Choroid plexus epithelial cell (primary cell): ENCODE measurements around the gene RBM38.

ENCODE experiments used
- DNase-seq: peaks from one replicate; pipeline ENCODE4 v3.0.0-alpha.2; 2010; ENCODE audit warnings: low read depth
- H3K4me3 ChIP-seq: 2 replicates; pipeline ENCODE4 v1.5.1; 2011; ENCODE audit warnings: low read depth, mild to moderate bottlenecking, control low read depth, low read length, moderate library complexity
- CTCF ChIP-seq: conservative IDR thresholded peaks from 2 replicates; pipeline ENCODE4 v1.5.1; 2011; ENCODE audit warnings: low read depth, mild to moderate bottlenecking, control low read depth, inconsistent platforms, low read length, moderate library complexity

Gene RBM38

GRCh38 chr20:57442158-57442887 is 51.1 kb downstream of the RBM38 start:
- DNase-seq: no peak
- H3K4me3 ChIP-seq: no peak overlapping the region
- TF ChIP-seq CTCF: no peak

DNA sequence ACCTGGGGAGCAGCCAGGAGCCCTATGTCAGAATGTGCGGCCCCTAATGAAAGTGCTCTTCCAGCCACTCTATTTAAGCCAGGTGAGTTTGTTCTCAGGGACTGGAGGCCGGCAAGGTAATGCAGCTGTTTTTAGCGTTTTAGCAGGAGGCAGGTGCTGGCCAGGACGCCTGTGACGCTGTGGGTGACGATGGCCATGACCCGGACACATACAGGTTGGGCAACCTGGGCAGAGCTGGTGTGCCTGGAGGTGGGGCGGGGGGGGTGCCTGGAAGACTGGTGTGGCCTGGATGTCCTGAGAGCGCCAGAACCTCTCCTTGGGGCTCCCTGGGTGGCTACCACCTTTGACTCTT is 51.7 kb downstream of the RBM38 start:
- DNase-seq: no peak
- no peak overlapping the region for H3K4me3 ChIP-seq
- no peak for TF ChIP-seq CTCF

- no peak for DNase-seq
- H3K4me3 ChIP-seq: no peak overlapping the region
- TF ChIP-seq CTCF: no peak
These were observed 52.4 kb downstream of the RBM38 start for GRCh38 chr20:57443349-57444265.

- no peak for DNase-seq
- no peak for TF ChIP-seq CTCF
- no peak overlapping the region for H3K4me3 ChIP-seq
These were observed 53.3 kb downstream of the RBM38 start for GRCh38 chr20:57444394-57445048.

DNA sequence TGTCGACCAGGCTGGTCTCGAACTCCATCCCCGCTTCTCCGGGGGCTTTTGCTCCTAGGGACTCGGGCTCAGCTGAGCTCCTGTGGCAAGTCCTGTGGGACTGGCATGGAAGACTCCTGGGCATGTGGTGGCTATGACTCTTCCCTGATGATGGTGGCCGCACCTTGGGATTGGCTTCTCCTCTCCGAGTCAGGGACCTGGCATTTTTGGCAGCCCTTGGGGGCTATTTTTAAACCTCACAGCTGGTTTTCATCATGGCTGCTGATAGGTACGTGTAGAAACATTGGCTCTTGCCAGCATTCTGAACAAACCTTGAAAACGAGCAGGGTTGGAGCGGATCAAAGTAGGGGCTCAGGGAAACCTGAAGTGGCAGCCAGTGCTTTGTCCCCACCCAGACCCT is 54.1 kb downstream of the RBM38 start:
- DNase-seq: peak; percentile 14
- no peak for TF ChIP-seq CTCF
- H3K4me3 ChIP-seq: no peak overlapping the region

DNA sequence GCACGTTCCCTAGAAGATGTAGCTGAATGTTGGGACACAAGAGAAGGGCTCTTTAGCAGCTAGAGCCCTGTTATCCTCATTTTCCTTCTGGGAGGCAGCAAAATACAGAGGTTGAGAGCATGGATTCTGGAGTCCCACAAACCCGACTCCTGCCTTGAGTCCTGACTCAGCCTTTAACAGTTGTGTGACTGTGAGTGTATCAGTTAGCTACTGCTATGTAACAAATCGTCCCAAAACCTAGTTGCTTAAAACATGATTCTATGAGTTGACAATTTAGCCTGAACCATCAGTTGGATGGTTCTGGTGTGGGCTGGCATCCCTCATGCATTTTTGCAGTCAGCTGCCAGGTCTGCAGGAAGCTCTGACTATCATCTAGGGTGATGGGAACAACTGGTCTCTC is 54.6 kb downstream of the RBM38 start:
- no peak for TF ChIP-seq CTCF
- no peak overlapping the region for H3K4me3 ChIP-seq
- DNase-seq: no peak
